Dermis microvascular lymphatic vessel endothelial cell (primary cell): ENCODE results near the gene ETS2. TPM values are rescaled to one million over a fixed set of nuclear protein-coding genes. Genes with fewer than 3 reads are reported as not detected.

Experiments
- DNase-seq, 2 donors: peaks; one replicate each; pipeline versions ENCODE4 v3.0.0 to v3.0.0-alpha.2; 2010; ENCODE audit warnings: low read depth in 2 of 2
- total RNA-seq: library from RNA; depleted of rRNA; stranded (reverse); fragments of >200 nt; gene quantifications from 2 replicates; pipeline ENCODE4 v1.2.1, GENCODE V29; 2014

The ETS2 gene
- total RNA-seq, 1 donor from 2014 or later, result 20.9 TPM

DNA sequence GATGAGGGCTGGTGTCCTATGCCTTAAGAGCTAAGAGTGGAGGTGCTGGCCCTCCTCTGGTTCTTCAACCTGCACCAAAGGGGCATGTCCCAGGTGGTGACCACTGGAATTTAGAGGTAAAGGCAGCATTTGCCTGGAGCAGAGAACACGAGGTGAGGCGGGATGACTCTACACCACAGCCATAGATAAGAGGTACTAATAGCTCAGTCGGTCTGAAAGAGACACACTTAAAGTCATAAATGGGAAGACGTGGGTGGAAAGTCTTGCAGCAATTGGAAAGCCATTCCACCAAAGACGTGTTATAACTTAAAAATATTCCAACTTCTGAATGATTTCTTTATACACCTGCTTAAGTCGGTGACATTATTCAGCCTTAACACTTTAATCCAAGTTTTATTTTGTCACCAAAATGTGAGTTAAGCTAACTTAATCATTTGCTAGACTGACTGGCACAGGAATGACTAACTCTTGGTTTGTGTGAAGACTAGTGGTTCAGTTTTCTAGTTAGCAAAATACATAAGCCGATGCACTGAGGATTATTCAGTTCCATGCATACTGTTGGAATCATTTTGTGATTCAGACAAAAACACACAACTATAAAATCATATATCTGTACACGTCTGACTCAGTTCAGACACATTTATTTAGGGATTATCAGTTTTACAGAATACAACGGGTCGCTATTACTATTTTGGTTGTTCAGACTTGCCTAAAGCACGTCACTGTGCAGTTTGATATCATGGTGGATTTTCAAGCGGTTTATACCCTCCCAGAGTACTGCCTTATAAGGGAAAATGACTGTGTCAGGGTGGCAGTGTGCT is 4.6 kb upstream of the ETS2 start:
- no peak for DNase-seq

DNA sequence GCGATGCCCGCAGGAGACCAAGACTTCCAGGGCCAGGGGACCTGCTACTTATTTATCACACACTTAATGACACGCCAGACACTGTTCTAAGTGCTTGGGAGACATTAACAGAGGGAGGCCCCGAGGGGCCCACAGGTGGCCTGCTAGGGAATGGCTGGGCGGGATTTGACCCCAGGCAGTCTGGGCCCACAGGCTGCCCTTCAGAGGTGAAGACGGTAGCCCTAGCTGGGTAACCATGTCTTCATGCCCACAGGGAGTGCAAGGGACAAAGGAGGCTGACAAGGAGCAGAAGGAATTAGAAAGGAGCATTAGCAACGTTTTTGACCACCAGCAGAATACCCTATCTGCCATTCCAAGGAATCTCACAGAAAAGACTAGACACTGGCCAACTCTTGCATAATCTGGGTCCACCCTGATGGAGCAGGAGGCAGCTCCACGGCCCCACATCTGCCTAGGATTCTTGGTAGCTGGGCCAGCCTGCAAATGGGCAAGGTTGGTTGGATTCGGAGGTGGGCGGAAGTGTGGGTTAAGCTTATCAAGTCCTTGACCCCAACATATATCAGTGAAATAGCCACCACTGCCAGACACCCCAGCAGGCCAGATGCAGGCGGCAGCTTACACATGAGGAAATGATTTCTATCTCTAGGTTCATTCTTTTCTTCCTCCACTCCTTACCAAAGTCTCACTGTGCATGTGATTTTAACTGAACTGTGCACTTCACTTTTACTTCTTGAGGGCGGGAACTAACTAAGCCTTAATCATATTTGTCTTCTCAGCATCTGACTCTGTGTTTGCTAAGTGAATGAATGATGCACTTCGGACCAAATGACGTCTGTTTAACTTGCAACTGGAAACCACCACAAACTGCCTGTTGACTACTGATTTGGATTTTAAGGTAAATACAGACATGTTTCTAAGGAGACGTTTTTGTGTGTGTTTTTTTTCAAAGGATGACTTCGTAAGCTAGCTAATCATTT is 3.4 kb upstream of the ETS2 start:
- no peak for DNase-seq

DNA sequence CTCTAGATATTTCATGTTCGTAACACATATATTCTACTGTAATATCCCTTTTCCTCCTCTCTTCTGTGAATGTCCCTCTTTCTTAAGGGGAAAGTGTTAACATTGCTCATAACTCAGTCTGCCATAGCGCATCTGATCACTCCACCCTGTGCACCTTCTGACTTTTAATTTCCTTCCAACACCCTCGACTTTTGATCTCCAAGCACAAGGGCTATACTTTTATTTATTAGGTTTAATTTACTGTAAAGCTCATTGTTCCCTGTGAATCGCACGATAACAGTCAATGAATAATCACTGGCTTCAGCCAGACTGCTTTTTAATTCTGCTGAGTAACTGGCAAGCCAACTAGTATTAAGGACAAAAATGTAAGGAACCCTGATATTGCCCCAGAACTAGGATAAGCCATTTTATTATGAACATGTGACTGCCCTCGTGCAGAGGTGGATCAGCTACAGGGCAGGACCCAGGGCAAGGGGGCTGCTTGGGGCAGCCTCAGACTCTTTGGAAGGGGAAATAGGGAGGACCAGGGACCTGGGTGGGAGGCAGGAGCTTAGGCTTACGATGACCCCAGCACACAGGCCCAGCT is 2.6 kb upstream of the ETS2 start:
- DNase-seq, result no peak

DNA sequence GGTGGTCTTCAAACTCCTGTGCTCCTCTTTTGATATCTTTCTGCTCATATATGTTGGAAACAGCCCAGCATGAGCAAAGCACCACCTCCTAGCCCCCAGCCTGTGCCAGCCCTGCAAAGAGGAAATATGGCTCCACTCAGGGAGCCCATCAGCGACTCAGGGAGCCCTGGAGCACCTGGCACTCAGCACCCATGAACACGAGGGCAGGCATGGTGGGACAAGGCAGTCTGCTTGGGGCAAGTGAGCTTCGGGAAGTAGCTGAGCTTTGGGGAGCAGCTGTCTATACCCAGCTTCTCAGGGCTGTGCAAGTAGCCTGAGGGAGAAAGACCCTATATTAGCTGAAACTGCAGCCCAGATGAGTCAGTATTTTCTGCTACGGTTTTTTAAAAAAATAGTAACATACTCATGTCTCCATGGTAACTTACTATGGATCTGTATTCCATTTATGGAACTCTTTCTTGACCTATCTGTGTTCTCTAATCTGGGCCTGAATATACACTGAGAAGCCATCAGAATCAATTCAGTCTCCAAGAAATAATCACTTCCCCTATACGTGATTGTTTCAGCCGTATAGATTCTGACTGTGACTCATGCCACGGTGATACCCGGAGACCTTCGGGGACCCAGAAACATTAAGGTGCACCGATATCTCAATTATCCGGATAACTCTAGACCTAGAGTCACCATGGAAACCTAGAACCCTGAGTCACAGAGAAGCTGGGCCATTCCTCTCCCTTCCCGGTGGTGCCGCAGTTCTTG is 1.5 kb upstream of the ETS2 start:
- no peak for DNase-seq

DNA sequence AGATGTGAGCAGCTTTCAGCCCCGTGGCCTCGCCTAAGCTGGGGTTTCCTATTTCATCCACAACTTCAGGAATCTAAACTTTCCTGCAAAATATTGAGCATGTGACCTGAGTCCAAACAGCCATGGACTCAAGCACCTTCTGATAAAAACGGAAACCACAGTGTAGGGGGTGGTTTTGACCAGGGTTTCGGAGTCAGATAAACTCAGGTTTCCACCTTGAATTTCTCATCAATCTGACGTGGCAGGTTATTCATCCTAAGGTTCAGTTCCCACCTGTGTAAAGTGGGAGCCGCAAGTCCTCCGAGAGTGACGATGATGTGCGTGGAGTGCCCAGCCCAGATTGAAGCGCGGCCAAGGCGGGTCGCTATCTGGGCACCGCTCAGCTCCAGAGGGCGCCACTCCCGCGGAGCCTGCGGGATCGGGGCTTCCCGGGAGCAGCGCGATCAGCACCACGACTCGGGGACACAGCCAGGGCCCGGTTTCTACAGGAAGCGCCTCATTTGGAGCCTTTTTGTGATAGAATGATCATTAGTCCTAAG is 871 bp upstream of the ETS2 start:
- peak in 1 of 2 donors; percentile 66 for DNase-seq

DNA sequence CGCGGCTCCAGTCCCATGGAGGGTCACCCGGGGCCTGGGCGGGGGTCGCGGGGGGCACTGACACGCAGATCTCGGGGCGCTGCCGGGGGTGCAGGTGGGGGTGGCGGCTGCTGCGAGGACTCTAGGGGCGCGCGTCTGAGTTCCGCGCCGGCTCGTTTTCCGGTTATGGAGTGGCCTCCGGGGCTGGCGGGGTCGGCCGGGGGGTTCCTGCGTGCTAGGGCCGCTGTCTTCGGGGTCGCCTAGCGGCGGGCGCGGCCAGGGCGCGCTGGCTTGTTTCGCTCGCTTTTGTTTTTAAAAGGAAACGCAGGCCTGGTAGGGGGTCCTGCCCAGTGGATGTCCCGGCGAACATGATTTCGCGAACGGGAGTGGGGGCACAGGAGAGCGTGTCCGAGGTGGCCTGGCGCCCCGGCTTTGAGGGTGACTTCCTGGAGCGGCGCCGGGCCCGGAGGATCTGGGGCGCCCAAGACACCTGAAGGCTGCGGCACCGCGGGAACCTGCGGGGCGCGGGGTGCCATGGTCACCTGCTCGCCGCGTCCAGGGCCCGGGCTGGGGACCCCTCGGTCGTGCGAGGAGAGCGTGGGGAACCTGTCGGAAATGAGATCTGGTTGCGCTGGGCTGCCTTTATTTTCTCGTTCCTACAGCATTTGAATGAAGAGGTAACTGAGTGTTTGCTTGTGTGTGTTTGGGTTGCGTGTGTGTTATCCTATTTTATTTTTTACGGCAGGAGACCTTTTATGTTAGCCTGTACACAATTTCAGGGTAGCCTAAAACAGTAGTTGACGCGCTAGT is 618 bp downstream of the ETS2 start:
- peak in 1 of 2 donors; percentile 10 for DNase-seq

DNA sequence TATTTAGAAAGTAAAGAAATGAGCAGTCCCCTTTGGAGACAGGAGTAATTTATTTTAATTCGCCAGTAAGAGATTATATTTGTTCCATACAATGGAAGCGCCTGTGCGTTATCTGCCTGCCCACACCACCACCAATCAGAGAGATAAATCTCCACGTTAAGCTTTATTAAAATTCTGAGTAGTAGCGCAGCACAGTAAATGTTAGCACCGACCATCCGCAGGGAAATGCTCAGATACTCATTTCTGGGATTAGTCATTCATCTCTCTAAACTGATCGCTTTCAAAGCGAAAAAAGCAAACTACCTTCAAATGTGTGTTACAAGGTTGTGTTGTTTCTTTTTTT is 1.2 kb downstream of the ETS2 start:
- peak in 1 of 2 donors; percentile 55 for DNase-seq

DNA sequence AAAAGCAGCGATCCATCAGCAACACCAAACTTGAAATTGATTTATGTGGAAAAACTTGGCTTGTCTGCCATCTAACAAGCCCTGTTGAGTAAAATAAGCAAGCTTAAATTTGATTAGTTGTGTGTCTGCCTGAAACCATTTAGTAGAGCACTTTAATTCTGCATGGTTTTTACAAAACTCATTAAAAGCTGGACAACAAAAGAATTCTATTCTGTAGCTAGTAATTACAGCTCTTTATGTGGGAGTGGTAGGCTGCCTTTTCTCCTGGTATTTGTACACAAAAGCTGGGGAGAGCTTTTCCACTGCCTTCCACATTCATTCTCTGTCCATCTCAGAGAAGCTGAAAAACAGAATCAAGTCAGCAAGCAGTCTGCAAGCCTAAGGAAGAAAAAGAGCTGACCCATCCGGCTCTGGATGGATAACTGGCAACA is 1.7 kb downstream of the ETS2 start:
- no peak for DNase-seq

DNA sequence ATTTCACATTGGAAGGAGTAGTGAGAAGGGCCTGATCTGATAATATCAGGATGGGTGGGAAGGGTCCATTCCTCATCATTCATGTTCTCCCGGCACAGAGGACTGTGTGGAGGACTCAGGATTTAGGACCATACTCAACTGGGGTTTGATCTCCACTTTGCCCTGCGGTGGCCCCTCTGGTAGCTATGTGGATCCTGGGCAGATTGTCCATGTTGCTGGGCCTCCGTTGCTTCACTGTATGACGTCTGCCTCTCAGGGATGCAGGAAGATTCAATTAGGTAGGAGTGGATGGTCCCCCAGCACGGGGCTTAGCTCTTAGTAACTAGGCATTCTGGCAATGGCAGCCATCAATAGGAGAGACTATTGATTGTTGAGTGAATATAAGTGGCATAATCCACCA is 2.3 kb downstream of the ETS2 start:
- DNase-seq, result no peak

DNA sequence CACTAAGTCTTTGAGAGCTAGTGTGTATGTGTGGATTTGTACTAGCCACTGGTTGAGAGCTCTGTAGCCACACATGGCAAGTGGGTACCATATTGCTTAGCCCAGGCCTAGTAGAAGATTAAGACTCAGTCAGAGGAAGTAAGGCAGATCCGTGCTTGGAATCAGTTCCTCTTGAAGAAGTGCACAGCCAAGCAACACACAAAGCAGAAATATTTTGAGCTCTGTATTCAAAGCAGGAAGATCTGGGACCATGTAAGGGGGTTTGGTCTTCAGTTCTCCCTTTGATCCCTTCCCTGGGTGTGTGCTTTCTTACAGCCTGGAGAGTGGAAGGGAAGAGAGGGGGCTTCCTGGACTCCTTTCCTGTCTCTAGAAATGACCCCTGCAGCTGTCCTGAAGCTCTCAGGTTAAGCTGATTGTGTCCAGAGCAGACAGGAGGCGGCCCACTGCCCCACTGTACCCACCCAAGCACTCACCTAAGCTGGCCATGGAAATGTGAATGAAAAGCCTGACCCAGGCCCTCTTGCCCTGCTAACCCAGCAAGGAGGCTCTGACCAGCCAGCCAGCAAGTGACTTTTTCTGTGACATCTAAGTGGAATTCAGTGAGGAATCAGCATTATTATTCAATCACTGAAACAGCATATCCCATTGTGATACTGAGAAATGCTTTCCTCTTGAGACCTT is 3.6 kb downstream of the ETS2 start:
- DNase-seq, result no peak

DNA sequence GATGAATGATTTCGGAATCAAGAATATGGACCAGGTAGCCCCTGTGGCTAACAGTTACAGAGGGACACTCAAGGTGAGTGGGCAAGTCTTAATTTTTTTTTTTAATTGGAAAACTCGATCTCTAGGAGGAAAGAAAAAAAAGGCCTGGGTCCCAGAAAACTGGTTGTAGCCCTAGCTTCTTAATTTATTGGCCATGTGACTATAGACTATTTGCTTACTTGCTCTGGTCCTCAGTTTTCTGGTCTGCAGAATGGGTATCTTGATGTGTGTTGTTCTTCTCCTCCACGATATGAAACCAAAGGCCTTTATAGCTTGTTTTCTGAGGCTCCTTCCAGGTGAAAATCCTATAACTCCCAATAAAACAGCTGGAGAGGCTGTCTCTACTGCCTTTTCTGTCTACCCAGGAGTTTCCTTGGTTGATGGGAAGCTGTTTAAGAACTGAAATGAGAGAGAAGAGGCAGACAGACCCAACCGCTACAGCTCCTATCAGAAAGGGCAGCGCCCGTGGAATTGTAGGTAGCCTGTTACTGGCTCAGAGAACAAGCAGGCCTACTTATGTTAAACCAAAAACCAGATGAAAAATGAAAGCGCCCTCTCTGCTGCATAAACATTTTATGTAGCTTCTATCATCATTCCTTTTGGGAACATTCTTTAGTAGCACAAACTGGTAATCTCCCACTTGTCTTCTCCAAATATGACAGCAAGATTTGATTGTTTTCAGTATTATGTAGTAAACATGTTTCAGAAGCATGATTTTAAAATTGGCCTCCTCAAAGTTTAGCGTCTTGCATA is 4.5 kb downstream of the ETS2 start:
- no peak for DNase-seq

DNA sequence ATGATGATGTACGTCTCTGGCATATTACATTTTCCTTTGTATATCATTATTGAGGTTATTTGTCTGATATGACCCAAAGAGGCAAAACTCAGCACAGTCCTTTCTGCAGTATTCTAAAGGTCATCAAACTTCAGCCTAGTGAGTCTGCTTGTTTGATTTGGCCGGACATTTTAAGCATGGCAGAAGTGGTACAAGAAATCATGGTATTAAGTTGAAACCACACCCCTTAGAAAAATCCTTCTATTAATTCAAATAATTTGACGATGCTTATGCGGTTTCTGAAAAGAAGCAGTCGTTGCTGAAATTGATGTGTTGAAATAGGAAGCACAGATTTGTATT is 5.1 kb downstream of the ETS2 start:
- DNase-seq, result no peak

DNA sequence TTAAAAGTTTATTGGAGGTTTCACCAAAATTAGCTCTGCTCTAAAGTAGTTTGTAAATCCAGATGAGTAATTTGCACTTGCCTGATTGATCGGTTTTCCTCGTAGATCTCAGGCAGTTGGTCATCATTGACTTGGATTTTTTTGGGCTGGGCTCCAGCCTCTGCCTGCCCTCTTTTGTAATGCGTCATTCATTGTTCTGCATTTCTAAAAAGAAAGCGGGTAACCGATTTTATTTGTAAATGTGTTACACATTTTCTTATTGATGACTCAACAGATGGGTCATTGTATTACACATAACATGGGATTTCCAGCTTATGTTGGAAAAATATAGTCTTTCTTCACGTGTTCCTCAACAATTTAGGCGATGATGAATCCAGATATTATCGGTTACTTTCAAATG is 5.5 kb downstream of the ETS2 start:
- DNase-seq, result peak; percentile 38 to 82

DNA sequence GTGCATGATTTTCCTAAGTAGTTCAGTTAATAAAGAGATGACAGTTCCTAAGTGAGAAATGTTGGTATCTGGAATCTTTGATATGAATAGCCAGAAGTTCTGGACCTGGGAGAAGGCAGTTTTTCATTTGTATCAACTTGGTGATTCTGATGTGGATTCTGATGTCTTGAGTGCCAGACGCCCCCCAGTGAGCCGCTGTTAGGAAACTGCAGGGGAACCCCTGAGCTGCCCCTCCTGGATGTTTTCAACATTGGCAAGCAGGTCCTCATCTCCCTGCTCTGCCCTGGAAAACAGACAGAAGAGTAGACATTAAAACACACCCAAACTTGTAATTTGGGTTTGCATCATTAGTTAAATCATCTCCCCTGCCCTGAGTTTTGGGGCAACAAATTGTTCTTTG is 7.4 kb downstream of the ETS2 start:
- no peak for DNase-seq

DNA sequence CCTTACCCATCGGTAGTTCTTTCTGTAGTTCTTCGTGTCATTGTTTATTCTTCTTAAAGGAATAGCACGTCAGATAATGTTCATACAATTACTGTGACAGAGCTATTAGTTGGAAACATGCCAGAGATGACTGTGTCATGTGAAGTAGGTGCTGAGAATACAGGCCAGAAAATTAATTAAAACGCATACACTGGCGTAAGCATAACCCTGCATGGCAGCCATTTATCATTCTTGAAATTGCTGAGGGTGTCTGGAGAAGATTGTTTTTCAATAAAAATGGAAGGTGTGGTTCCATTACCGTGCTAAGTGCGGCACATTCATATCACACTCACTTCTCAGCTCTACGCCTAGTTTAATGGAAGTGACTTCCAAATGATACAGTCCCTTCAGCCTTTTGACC is 7.8 kb downstream of the ETS2 start:
- no peak for DNase-seq

DNA sequence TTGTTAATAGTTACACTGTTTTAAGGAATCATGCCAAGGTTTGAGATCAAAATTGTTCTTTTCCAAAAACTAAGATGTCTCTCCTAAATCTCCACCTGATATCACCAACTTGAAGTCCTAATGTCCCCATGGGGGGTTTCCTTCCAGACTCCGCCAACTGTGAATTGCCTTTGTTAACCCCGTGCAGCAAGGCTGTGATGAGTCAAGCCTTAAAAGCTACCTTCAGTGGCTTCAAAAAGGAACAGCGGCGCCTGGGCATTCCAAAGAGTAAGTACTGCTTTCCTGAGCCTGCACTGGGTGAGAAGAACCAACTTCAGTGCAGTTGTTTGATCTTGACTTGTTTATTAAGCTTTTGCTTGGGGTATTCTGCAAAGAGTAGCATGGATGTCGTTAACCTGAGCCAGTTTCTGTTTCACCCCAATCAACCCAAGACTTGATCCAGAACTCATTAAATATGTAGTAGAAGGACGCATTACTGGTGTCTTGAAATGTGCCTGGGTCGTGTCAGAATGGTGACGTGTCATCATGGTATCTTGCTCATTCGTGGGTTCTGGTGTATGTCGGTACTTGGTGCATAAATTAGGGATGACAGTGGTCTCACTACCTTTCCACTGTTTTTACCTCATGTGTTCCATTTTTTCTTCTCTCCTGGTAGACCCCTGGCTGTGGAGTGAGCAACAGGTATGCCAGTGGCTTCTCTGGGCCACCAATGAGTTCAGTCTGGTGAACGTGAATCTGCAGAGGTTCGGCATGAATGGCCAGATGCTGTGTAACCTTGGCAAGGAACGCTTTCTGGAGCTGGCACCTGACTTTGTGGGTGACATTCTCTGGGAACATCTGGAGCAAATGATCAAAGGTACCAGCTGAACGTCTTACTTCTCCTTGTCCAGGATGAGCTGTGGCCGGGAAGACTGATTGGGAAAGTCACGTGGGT is 8.7 kb downstream of the ETS2 start:
- no peak for DNase-seq

DNA sequence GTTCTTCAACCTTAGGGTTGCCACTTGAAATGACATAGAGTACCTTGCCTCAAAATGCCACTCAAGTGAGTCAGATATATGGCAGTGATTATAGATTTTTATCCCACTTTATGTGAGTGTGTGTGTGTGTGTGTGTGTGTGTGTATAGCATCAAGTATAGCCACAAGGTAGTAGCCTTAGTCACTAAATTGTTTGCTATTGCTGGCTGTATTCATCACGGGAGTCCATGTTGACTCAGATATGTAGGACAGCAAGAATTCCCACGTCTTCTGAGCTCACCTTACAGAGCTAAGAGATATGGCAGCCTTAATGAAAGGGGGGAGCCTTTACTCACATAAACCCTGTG is 9.3 kb downstream of the ETS2 start:
- DNase-seq, result no peak

DNA sequence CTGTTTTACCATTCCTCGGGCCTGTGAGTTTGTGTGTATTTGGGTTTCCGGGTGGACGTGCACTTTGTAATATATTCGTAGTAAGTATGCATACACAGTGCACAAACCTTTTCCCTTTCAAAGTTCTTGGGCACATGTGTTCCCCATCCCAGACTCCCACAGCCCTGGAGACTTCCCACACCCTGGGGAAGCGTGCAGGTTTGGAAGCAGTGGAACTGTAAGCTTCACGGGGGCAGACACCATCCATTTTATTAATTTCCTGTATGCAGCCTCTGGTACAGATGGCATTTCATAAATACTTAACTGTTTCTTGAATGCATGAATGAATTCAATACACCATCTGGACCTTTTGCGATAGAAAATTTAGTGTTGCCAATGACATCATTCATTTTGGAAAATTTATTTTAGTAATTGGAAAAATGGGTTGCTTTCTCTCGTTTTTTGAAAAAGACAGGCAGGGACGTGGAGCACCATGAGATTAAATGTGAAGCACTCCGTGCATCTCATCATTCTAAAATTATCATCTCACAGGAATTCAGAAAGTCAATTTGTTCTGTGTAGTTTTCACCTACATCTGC is 10.8 kb downstream of the ETS2 start:
- no peak for DNase-seq
